Measurements from ENCODE around the gene KRAS.
A peak's percentile ranks its signal among the peaks of the same experiment; 100 is the strongest.
"Not testable (repeated sequence)": the region's sequence is repeated elsewhere in the genome, so short reads cannot be mapped to it uniquely, and the experiment has no call there.

KRAS gene

GRCh38 chr12:25250744-25251730 is at the start of gene KRAS:
TSS of gene KRAS (minus strand) at chr12:25250929.
- DNase-seq, result peak; percentile 90

GRCh38 chr12:25296381-25296780 is 45.7 kb upstream of the KRAS start:
- DNase-seq, result no peak

GRCh38 chr12:25295361-25295760 is 44.6 kb upstream of the KRAS start:
- DNase-seq, result no peak

- DNase-seq, result no peak
Observed at GRCh38 chr12:25293653-25294052, 42.9 kb upstream of the KRAS start.

GRCh38 chr12:25292810-25293221 is 42.1 kb upstream of the KRAS start:
- not testable (repeated sequence) for DNase-seq

GRCh38 chr12:25287610-25288009 is 36.9 kb upstream of the KRAS start:
- no peak for DNase-seq

- DNase-seq, result no peak
Observed at GRCh38 chr12:25286837-25287236, 36.1 kb upstream of the KRAS start.

GRCh38 chr12:25284024-25284423 is 33.3 kb upstream of the KRAS start:
- no peak for DNase-seq

- no peak for DNase-seq
Observed at GRCh38 chr12:25283006-25283405, 32.3 kb upstream of the KRAS start.

GRCh38 chr12:25280082-25280481 is 29.4 kb upstream of the KRAS start:
- DNase-seq, result no peak

GRCh38 chr12:25278269-25278668 is 27.5 kb upstream of the KRAS start:
- DNase-seq, result no peak

- peak; percentile 58 for DNase-seq
Observed at GRCh38 chr12:25276199-25276937, 25.6 kb upstream of the KRAS start.

- no peak for DNase-seq
Observed at GRCh38 chr12:25271486-25272098, 20.9 kb upstream of the KRAS start.

- no peak for DNase-seq
Observed at GRCh38 chr12:25269701-25270100, 19.0 kb upstream of the KRAS start.

- DNase-seq, result no peak
Observed at GRCh38 chr12:25266497-25266896, 15.8 kb upstream of the KRAS start.

GRCh38 chr12:25264862-25265261 is 14.1 kb upstream of the KRAS start:
- no peak for DNase-seq

- no peak for DNase-seq
Observed at GRCh38 chr12:25264114-25264513, 13.4 kb upstream of the KRAS start.

GRCh38 chr12:25263594-25263993 is 12.9 kb upstream of the KRAS start:
- DNase-seq, result no peak

- DNase-seq, result peak; percentile 24
Observed at GRCh38 chr12:25262389-25263074, 11.8 kb upstream of the KRAS start.

GRCh38 chr12:25257590-25258324 is 7.0 kb upstream of the KRAS start:
- no peak for DNase-seq

GRCh38 chr12:25256826-25257225 is 6.1 kb upstream of the KRAS start:
- no peak for DNase-seq

- no peak for DNase-seq
Observed at GRCh38 chr12:25256005-25256404, 5.3 kb upstream of the KRAS start.
